ENCODE results near the gene SUSD6. TPM values are rescaled to one million over a fixed set of nuclear protein-coding genes. Genes with fewer than 3 reads are reported as not detected.
A peak's percentile ranks its signal among the peaks of the same experiment; 100 is the strongest.

Gene SUSD6
- total and polyA plus RNA-seq, 8 donors = 8.9 to 41.9 (median 20.3) TPM

- Histone ChIP-seq H3K9me3 (no peaks in the 10 kb centered on the region), H3K27me3 (no peaks in the 10 kb centered on the region), H3K4me1 (peaks cover 41 to 57% (median 56%) of the 10 kb centered on the region in 3 donors), H3K36me3 (no peaks in the 10 kb centered on the region), H3K27ac (peak overlapping the region in 3 of 4 donors; percentile 28 to 89 (median 46)), H3K4me3 (no peak overlapping the region)
- no peak for DNase-seq
- 39 to 40% methylated on average over 1 of the region's 1 CpG for WGBS, 2 donors
- intact Hi-C loops (cut with DNase I) = no loop called here
- no peak for TF ChIP-seq CTCF (IDR thresholded peaks at IDR 0.05)
- no peak for ATAC-seq
- no peak for FAIRE-seq
These were observed 81.2 kb downstream of the SUSD6 start for GRCh38 chr14:69692594-69692993.

GRCh38 chr14:69693145-69693544 lies 81.7 kb downstream of the SUSD6 start:
- Histone ChIP-seq H3K27me3 (no peaks in the 10 kb centered on the region), H3K4me3 (no peak overlapping the region), H3K9me3 (no peaks in the 10 kb centered on the region), H3K36me3 (no peaks in the 10 kb centered on the region), H3K4me1 (peaks cover 41 to 62% (median 61%) of the 10 kb centered on the region in 3 donors), H3K27ac (peak overlapping the region; percentile 28 to 89 (median 75))
- 30 to 56% methylated on average over 3 of the region's 3 CpGs for WGBS, 2 donors
- no peak for TF ChIP-seq CTCF (IDR thresholded peaks at IDR 0.05)
- intact Hi-C loops (cut with DNase I) = no loop called here
- DNase-seq (peak in 1 of 6 donors; percentile 28), FAIRE-seq (no peak), ATAC-seq (peak; percentile 15 to 60 (median 36))

GRCh38 chr14:69693801-69694729 lies 82.7 kb downstream of the SUSD6 start:
- 44 to 50% methylated on average over 4 of the region's 4 CpGs for WGBS, 2 donors
- Histone ChIP-seq H3K36me3 (no peaks in the 10 kb centered on the region), H3K9me3 (no peaks in the 10 kb centered on the region), H3K27me3 (no peaks in the 10 kb centered on the region), H3K4me3 (no peak overlapping the region), H3K4me1 (peaks cover 42 to 71% (median 70%) of the 10 kb centered on the region in 3 donors), H3K27ac (peak overlapping the region; percentile 47 to 89 (median 75))
- DNase-seq (peak in 4 of 6 donors; percentile 69 to 88 (median 79)), ATAC-seq (peak; percentile 82 to 90 (median 88)), FAIRE-seq (no peak)
- TF ChIP-seq CTCF (IDR thresholded peaks at IDR 0.05) = no peak
- intact Hi-C loops (cut with DNase I) = no loop called here

- DNase-seq (no peak), ATAC-seq (peak in 2 of 4 donors; percentile 7 to 14), FAIRE-seq (no peak)
- Histone ChIP-seq H3K4me3 (no peak overlapping the region), H3K36me3 (no peaks in the 10 kb centered on the region), H3K9me3 (no peaks in the 10 kb centered on the region), H3K4me1 (peaks cover 49 to 78% (median 77%) of the 10 kb centered on the region in 3 donors), H3K27me3 (no peaks in the 10 kb centered on the region), H3K27ac (peak overlapping the region; percentile 47 to 89 (median 75))
- TF ChIP-seq CTCF (IDR thresholded peaks at IDR 0.05) = no peak
- intact Hi-C loops (cut with DNase I) = no loop called here
- 55 to 62% methylated on average over 5 of the region's 5 CpGs for whole genome bisulfite sequencing, 2 donors
These were observed 83.4 kb downstream of the SUSD6 start for GRCh38 chr14:69694730-69695281.
